Measurements from ENCODE around the gene ANKRD60.

Gene ANKRD60

DNA sequence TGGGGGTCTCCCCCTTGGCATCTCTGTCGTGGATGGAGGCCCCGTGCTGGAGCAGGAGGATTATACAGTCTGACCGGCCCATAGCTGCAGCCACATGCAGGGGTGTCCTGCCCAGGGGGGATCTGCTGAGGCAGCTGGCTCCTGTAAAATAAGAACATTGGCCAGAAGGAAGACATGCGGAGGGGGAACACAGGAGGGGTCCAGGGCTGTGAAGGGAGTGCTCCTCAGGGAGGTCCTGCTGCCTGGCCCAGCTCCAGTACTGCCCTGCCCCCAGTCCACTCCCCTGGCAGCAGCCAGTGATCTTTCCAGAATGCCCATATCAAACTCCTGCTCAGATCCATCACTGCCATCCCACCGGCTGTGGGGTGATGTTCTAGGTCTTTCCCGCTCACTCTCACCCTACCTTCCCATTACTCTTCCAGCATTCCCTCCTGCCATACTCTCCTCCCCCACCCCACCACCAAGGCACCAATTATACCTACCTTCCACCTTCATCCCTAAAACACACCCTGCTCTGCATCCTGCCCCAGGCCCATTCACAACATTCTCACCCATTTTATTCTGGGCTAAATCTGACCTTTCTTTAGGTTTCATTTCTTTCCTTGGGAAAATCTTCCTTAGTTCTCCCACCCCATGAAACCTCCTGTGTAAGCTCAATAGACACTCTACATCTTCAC lies 9.7 kb downstream of the ANKRD60 start:
- DNase-seq: no peak

DNA sequence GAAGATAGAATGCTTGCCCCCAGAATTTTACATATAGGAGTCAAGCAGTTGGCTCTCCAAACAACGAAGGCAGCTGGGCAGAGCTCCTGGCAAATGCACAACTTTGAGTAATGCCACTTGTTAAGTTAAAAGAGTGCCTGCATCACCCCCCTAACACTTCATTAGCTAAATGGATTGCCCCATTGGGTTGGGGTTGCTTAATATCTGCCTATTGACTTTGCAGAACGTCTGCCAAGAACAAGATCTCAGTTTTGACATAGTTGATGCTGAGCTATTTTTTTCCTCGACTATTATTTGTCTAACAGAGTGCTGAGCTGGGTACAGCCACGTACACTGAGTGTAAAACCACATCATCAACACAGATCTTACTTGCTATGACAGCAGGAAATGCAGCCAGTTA lies 12.1 kb downstream of the ANKRD60 start:
- no peak for DNase-seq

DNA sequence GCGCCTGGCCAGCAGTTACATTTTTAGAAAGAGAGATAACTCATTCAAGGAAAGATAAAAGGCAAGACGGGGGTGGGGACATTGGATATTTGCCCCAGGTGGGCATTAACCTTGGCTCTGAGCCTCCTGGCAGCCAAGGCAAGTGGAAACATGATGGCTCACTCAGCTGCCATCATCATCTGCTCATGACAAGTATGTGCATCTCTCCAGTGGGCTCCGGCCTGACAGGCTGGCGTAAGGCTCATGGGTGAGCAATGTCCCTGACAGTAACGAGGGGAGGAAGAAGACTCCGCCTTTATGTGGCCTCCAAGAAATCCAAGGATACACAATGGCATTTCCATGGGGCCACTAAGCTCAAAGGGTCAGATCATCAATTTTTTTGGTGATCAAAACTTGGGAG lies 13.3 kb downstream of the ANKRD60 start:
- no peak for DNase-seq

DNA sequence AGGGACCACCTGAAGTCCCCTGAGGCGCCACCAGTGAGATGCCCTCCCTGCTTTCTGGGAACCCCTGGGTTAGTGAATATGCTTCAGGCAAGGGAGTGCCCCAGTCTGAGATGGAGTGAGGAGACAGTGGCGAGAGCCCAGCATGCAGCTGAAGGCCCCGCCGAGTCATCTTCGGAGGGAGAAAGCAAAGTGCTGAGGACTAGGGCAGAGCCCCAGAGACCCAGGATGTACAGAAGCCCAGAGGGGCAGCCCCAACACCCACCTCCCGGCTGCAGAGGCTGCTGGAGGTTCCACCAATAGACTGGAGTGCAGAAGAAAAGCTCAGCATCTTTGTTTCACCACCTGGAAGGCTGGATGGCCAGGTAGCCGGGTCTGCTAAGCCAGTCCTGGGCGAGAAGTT lies 14.1 kb downstream of the ANKRD60 start:
- DNase-seq: no peak

DNA sequence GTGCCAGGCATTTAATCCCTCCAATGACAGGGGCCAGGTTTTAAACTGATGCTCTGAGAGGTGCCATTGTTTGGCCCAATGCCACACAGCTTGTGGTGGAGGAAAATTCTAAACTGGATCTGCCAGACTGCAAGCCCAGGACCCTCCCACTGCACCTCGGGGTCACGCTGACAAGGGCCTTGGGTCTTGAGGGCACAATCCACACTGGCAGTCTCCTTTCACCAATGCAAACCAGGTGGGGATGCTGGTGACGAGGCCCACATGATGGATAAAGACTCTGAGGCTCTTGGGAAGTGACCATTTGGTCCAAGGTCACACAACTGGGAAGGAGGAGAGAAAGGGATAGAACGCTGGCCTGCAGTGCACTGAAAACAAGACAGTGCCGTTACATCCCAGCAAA lies 14.7 kb downstream of the ANKRD60 start:
- no peak for DNase-seq

DNA sequence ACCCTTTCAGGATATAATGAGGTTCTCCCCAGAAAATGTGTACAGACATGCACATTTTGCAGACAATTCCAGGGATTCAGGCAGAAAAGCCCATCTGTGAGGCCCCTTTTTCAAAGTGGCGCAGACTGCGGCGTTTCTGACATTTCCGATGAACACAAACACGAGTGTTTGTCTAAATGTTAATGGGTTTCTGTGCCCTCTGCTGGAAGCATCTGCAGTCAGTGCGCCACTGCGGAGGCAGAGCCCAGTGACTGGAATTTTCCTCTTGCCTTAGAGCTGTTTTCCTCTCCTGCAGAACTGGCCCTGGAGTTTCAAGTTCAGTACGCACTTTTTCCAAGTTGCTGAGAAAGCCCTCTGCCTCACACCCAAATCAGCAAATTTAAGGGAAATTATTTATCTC lies 15.3 kb downstream of the ANKRD60 start:
- no peak for DNase-seq

DNA sequence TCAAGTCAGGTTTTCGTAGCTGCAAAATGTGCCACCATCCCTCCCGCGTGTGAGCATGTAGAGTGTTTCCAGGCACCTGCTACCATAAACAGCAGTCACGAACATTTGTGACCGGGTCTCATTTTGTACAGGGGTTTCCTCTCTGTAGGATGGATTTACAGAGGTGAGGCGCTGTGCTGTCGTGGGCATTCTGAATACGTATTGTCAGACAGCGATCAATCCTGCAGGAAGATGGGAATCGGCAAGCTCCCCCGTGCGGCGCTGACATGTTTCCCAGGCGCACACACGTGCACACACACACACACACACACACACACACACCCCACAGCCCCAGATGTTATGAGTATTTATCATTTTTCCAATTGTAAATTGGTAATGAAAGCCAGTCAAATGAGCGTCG lies 15.8 kb downstream of the ANKRD60 start:
- no peak for DNase-seq

DNA sequence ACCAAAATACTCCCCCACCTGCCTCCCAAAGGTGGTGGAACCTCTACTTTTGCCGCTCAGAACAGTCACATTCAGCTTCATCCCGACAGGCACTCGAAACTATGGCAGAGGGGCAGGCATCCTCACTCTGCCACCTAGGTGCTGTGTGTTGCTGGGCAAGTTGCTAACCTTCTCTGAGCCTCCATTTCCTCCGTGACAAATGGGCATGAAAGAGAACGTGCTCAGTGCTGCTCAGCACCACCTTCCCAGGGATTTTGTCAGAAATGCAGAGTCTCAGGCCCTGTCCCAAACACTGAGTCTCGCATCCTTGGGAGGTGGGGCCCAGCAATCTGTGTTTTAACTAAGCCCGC lies 18.1 kb downstream of the ANKRD60 start:
- DNase-seq: no peak

DNA sequence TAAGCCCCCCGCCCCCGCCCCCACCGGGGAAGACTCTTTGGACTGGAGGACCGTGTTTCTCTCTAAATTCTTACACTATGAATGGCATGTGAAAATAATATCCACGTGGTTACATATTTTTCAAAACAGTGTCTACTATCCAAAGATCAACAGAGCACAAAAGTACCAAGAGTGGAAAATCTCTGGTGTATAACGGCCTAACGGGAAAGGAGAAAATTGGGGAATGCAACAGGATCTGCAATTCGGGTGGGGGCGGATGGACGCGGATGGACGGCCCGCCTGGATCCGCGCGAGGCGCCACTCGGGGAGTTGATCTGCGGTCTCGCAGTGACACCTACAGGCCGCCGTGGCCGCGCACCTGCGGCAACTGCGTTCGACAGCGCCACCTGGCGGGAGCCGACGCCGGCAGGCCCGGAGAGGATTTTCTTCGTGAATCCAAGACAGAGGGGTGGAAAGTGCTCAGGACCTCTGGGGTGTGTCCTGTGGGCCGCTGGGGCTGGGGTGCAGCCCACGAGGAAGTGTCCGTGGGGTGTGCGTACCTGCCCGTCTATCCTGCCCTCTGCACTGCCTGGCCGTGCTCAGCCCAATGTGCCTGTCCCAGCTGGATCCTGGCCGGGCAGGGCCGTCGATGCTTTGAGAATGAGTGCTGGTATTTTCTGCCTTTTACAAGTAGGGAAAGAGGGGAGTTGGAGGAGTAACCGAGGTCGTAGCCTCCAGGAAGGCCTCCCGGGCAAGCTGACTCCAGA lies 18.6 kb downstream of the ANKRD60 start:
- DNase-seq: no peak

DNA sequence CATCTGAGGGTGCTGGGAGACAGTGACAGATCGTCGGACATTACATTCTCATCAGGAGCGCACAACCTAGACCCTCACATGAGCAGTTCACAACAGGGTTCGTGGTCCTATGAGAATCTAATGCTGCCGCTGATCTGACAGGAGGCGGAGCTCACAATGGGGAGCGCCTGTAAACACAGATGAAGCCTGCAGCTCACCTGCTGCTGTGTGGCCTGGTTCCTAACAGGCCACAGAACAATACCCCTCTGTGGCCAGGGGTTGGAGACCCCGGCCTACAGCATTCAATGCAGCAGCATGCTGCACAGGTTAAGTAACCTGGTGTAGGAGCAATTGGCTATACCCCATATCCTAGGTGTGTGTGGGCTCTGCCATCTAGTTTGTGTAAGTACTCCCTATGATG lies 19.5 kb downstream of the ANKRD60 start:
- no peak for DNase-seq

DNA sequence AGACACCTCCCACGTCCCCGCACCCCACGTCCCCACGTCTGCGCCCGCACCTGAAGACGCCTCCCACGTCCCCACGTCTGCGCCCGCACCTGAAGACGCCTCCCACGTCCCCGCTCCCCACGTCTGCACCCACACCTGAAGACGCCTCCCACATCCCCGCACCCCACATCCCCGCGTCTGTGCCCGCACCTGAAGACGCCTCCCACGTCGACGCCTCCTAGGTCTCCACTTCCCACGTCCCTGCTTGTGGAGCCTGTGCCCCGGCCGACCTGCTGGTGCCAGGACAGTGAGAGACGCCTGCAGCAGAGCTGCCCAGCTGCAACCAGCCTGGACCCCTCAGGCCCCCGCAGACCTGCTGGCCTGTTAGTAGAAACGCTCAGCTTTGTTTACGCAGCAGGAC lies 22.6 kb downstream of the ANKRD60 start:
- no peak for DNase-seq

DNA sequence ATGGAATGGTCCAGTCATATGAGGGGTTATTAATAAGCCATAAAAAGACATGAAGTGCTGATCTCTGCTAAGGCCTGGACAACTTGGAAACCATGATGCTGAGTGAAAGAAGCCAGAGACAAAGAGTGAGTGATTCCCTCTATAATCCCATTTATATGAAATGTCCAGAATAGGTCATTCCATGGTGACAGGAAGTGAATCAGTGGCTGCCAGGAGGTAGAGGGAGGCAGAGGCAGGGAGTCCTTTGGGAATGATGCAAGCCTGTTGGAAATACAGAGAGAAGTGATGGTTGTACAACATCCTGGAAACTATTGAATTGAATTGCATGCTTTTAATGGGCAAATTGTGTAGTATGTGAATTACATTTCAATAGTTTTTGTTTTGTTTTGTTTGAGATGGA lies 26.4 kb downstream of the ANKRD60 start:
- no peak for DNase-seq

DNA sequence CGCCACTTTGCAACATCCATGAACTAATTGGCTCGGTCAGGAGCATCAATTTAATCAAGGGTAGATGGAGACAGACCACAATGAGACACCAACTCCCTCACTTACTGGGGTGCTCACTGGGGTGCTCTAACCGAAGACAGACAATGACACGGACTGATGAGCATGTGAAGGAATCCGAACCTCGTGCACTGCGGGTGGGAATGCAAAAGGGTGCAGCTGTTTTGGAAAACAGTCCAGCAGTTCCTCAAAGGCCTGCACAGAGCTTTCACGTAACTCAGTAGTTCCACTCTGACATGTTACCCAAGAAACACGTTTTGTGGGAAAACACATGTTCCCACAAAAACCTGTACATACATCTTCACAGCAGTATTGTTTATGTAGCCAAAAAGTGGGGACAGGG lies 26.8 kb downstream of the ANKRD60 start:
- no peak for DNase-seq

DNA sequence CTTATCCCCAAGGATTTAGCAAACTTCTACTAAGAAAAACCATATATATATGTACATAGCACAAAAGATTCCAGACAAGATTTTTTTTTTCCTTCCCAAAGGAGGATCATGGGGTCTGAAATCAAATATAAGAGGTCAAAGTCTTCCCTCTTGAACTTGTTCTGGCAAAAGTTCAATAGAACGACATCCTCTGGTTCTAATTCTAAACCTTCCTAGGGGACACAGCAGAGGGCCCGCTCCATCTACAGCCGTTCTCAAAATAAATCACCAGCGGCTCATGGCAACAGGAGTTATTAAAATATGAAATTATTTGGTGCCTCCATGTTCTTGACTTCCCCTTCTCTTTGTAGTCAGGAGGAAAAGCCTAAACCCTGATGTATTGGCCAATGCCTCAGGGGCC lies 29.0 kb downstream of the ANKRD60 start:
- DNase-seq: no peak

DNA sequence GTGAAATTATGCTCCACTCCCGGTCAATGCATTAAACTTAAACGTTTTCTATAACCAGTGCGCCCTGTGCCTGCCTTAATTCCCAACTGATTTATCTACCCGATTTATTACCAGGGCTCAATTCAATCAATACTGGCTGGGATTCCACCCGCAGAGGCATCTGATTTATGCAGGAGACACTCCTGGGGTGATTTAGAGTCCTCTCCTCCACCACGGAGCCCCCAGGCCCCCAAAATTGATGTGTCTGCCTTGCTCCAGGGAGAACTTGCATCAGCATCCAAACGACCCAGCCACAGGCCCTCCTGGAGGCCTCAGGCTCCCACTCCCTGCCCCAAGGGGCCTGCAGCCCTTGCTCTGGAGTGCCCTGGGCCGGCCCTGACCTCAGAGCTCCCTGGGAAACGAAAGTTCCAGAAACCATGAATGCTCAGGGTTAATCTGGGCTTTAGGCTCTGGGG lies 29.5 kb downstream of the ANKRD60 start:
- no peak for DNase-seq

DNA sequence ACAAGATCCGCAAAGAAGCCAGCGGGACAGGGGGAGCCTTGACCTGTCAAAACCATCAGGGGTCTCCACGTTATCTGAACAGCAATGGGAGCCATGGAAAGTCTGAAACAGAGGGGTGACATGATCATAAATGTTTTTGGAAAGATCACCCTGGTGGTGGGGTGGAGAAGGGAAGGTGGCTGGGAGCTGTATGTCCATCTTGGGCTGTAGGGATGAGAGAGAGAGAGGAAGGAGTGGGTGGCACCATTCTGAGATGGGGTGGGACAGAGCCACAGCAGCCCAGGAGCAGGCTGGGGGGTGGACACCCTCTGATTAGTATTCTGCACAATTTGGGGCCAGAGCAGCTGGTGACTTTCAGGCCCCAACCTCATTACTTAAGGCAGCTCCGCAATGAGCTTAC lies 30.1 kb downstream of the ANKRD60 start:
- no peak for DNase-seq

DNA sequence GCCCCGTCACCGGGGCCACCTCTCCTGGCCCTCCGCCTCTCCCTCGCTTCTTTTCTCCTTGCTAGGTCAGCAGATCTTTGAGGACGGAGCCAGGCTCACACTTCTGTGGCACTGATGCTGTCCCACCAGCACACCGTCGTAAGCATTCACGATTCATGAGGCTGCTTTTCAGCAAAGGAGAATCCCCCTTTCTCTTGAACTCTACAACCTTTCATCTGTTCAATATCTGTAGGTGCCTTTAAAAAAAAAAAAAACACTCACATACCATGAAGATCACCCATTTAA lies 31.3 kb downstream of the ANKRD60 start:
- no peak for DNase-seq

DNA sequence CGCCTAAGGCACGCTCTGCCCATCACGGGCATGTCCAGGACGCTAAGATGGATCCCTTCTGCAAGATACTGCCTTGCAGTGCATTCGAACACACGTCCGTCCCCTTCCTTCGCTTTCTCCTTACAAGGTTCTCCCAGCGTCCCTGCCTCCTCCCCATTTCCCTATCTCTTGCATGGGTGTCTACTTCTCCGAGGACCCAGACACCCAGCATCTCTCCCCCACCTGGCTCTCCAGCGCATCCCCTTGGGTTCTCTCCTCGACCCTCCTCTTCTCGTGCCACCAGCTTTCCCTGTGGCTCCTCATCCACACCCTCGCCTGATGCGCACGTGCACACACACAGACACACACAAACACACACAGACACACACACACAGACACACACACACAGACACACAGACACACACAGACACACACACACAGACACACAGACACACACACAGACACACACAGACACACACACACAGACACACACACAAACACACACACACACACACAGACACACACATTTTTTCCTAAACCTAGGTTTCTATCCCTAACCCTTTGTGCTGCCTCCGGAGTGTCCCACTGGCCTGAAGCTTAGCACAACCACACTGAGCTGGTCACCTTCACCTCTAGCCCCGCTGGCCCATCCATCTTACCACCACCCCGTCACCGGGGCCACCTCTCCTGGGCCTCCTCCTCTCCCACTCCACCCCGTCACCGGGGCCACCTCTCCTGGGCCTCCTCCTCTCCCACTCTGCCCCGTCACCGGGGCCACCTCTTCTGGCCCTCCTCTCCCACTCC lies 31.9 kb downstream of the ANKRD60 start:
- DNase-seq: no peak

DNA sequence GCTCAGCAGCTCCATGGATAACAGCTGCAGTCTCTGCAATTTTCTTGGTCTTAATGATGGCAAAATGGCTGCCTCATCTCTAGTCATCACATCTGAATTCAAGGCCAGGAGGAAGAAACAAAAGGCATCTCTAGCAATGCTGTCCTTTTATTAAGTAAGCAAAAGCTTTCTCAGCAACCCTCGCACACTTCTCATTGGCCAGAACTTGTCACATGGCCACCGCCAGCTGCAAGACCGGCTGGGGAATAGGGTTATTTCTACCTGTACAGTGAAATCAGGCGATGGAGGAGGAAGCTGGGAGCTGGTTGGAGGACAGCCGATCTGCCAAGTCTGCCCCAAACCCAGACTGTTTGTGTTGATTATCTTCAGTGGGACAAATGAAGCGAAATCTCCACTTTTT lies 33.4 kb downstream of the ANKRD60 start:
- DNase-seq: no peak

DNA sequence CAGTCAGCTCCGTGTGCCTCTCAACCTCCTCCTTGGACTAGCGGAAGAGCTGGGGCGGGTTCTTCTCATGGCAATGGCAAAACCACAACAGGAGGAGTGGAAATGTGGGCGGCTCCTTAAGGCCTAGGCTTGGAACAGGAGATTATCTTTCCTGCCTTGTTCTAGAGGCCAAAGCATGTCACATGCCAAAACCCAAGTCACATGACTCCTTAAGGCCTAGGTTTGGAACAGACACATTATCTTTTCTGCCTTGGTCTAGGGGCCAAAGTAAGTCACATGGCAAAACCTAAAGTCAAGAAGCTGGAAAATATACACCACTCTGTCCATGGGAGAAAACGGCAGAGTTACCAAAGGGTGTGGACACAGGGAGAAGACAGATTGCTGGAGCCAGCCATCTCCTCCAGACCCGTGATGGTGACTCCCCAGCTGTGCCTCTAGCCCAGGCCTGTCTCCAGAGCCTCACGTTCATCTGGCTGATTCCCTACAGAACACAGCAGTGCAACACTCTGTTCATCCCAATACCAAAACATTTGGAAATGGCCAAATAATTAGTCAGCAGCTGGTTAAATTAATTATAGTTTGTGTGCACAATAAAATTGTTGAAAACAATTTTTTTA lies 34.2 kb downstream of the ANKRD60 start:
- no peak for DNase-seq

DNA sequence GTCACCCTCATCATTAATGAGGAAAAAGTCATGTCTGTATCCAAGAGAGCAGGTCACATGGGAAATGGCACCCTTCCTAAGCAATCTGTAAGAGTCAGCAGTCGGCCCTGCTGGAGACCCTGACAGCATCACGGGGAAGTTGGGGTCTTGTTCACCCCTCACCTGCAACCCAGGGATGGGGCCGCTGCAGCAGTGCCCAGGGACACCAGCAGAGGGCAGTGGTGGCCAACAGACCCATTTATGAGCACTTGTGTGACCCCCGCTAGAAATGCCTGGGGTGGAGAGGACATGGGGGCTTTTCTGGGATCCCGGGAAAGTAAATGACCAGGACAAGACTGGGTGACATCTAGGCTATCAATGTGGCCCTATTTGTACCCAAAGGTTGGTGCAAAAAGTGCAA lies 35.9 kb downstream of the ANKRD60 start:
- no peak for DNase-seq

DNA sequence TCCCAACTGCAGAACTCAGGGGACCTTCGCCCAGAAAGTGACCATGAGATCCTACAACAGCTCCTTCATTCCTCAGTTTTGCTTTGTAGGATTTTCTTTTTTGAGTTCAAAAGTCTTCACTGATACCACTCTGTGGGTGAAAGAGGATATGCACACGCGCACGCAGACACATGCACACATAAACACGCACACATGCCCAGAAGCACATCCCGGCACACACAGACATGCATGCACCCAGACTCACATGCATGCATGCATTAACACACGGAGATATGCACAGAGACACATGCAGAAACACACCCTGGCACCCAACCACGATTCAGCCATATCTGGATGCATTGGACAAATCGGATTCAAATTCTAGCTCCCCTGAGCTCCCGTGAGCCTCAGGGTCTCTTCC lies 36.4 kb downstream of the ANKRD60 start:
- DNase-seq: no peak

DNA sequence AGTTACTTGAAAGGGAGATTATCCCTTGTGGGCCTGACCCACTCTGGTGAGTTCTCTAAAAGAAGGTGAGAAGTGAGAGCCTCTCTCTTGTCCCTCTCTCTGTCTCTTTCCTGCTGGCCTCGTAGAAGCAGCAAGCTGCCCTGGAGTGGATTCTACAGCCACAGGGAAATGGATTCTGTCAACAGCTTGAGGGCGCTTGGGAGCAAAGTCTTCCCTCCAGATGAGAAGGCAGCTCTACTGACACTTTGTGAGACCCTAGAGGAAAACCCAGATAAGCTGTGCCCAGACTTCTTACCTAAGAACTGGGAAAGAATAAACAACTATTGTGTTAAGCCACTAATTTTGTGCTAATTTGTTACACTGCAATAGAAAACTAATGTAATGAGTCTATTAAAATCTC lies 39.9 kb downstream of the ANKRD60 start:
- no peak for DNase-seq

DNA sequence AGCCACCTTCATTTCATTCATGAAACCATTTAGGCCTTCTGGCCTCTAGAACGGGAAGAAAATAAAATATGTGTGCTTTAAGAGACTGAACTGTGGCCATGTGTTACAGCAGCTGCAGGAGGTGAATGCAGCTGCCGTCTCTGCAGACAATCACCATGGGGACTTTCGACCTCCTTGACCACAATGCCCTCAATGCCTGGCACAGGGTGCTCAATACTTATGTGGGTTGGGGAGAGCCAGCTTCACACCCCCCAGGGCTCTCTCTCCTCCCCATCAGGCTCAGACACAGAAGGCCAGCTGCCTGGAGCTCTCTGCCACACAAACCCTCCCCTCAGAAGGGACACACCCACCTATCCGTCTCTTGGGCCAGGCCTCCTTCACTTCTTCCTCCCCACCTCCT lies 43.5 kb downstream of the ANKRD60 start:
- DNase-seq: no peak

Measured in NCI-H2029 treated with DMSO at 0.1 percent for 48 hours (cell line).